Measurements from ENCODE around the gene BRI3. TPM values are rescaled to one million over a fixed set of nuclear protein-coding genes. Genes with fewer than 3 reads are reported as not detected.

Gene BRI3
- total RNA-seq, 2 donors from 2014 or later: 55.6 to 61.1 TPM

- Histone ChIP-seq H3K27ac (no peak overlapping the region), H3K4me3 (no peak overlapping the region), H3K27me3 (no peaks in the 10 kb centered on the region), H3K36me3 (no peaks in the 10 kb centered on the region), H3K4me1 (no peaks in the 10 kb centered on the region), H3K9me3 (no peaks in the 10 kb centered on the region)
- TF ChIP-seq, protein P1, sequence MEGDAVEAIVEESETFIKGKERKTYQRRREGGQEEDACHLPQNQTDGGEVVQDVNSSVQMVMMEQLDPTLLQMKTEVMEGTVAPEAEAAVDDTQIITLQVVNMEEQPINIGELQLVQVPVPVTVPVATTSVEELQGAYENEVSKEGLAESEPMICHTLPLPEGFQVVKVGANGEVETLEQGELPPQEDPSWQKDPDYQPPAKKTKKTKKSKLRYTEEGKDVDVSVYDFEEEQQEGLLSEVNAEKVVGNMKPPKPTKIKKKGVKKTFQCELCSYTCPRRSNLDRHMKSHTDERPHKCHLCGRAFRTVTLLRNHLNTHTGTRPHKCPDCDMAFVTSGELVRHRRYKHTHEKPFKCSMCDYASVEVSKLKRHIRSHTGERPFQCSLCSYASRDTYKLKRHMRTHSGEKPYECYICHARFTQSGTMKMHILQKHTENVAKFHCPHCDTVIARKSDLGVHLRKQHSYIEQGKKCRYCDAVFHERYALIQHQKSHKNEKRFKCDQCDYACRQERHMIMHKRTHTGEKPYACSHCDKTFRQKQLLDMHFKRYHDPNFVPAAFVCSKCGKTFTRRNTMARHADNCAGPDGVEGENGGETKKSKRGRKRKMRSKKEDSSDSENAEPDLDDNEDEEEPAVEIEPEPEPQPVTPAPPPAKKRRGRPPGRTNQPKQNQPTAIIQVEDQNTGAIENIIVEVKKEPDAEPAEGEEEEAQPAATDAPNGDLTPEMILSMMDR (IDR thresholded peaks at IDR 0.05): no peak
- no peak for DNase-seq (ENCODE audit: low spot score)
These were observed 57.6 kb downstream of the BRI3 start for GRCh38 chr7:98339043-98339442.

- DNase-seq (ENCODE audit: low spot score): no peak
- Histone ChIP-seq H3K4me1 (no peaks in the 10 kb centered on the region), H3K36me3 (no peaks in the 10 kb centered on the region), H3K4me3 (no peak overlapping the region), H3K27ac (no peak overlapping the region), H3K9me3 (no peaks in the 10 kb centered on the region), H3K27me3 (no peaks in the 10 kb centered on the region)
- TF ChIP-seq, protein P1 (IDR thresholded peaks at IDR 0.05): no peak
These were observed 59.6 kb downstream of the BRI3 start for GRCh38 chr7:98341106-98341505.

Other genes with a start within 250 kb of the BRI3 start
- gene LMTK2, start 174.8 kb upstream of the BRI3 start, total RNA-seq: 10 to 100 TPM; 39.2 to 54.1 TPM
- gene BHLHA15, start 70.2 kb upstream of the BRI3 start, total RNA-seq: under 1 TPM in 1 of 2 donors, not detected in 1; 0.83 TPM
- gene TECPR1, start 29.5 kb upstream of the BRI3 start, total RNA-seq: 10 to 100 TPM; 11.5 to 13.9 TPM
- gene BAIAP2L1, start 119.4 kb downstream of the BRI3 start, total RNA-seq: 1 to 10 TPM; 1.1 to 1.7 TPM